CD1c-positive myeloid dendritic cell (primary cell): Measurements from ENCODE around the gene HCK.

Experiments
- DNase-seq: peaks from one replicate; pipeline ENCODE4 v3.0.0-alpha.2; 2016; ENCODE audit errors: extremely low spot score

Gene HCK

GRCh38 chr20:32057656-32058184 is 5.7 kb downstream of the HCK start:
- DNase-seq = no peak

- DNase-seq = no peak
Observed at GRCh38 chr20:32059189-32059588, 7.1 kb downstream of the HCK start.

- DNase-seq = peak; percentile 98
Observed at GRCh38 chr20:32062776-32063170, 10.7 kb downstream of the HCK start.

- DNase-seq = peak; percentile 81
Observed at GRCh38 chr20:32063695-32064094, 11.7 kb downstream of the HCK start.

GRCh38 chr20:32064667-32065066 is 12.6 kb downstream of the HCK start:
- peak; percentile 87 for DNase-seq

- DNase-seq = peak; percentile 62
Observed at GRCh38 chr20:32067234-32067821, 15.3 kb downstream of the HCK start.

- no peak for DNase-seq
Observed at GRCh38 chr20:32068174-32068573, 16.1 kb downstream of the HCK start.

GRCh38 chr20:32069711-32070110 is 17.7 kb downstream of the HCK start:
- DNase-seq = peak; percentile 38

- no peak for DNase-seq
Observed at GRCh38 chr20:32070282-32070681, 18.2 kb downstream of the HCK start.

- no peak for DNase-seq
Observed at GRCh38 chr20:32070690-32071213, 18.7 kb downstream of the HCK start.

GRCh38 chr20:32071395-32072167 is 19.5 kb downstream of the HCK start:
- no peak for DNase-seq

GRCh38 chr20:32072168-32072750 is 20.2 kb downstream of the HCK start:
- no peak for DNase-seq

- no peak for DNase-seq
Observed at GRCh38 chr20:32075534-32075933, 23.5 kb downstream of the HCK start.

GRCh38 chr20:32077190-32077589 is 25.1 kb downstream of the HCK start:
- DNase-seq = peak; percentile 79

GRCh38 chr20:32078322-32078721 is 26.3 kb downstream of the HCK start:
- no peak for DNase-seq

GRCh38 chr20:32078791-32079190 is 26.7 kb downstream of the HCK start:
- peak; percentile 36 for DNase-seq

GRCh38 chr20:32079655-32080109 is 27.6 kb downstream of the HCK start:
- no peak for DNase-seq

GRCh38 chr20:32080783-32081182 is 28.7 kb downstream of the HCK start:
- no peak for DNase-seq

- no peak for DNase-seq
Observed at GRCh38 chr20:32083469-32083868, 31.4 kb downstream of the HCK start.

- no peak for DNase-seq
Observed at GRCh38 chr20:32087070-32087469, 35.0 kb downstream of the HCK start.

GRCh38 chr20:32088759-32089158 is 36.7 kb downstream of the HCK start:
- DNase-seq = no peak

GRCh38 chr20:32089637-32090362 is 37.8 kb downstream of the HCK start:
- DNase-seq = no peak
